NCI-H1694 treated with DMSO at 0.1 percent for 48 hours (cell line): ENCODE results near the gene MYRFL.
"Not testable (repeated sequence)": the region's sequence is repeated elsewhere in the genome, so short reads cannot be mapped to it uniquely, and the experiment has no call there.

ENCODE experiments used
- DNase-seq: peaks from one replicate; lab custom pipeline; 2025; lab: John Stamatoyannopoulos, UW

The MYRFL gene

GRCh38 chr12:69988481-69989321 is 163.7 kb downstream of the MYRFL start:
- DNase-seq = no peak

- DNase-seq = peak; percentile 95
Measured at GRCh38 chr12:69991690-69992288, 166.8 kb downstream of the MYRFL start.

- no peak for DNase-seq
Measured at GRCh38 chr12:69993433-69993832, 168.4 kb downstream of the MYRFL start.

GRCh38 chr12:69994086-69994485 is 169.1 kb downstream of the MYRFL start:
- not testable (repeated sequence) for DNase-seq

- no peak for DNase-seq
Measured at GRCh38 chr12:69994724-69995173, 169.7 kb downstream of the MYRFL start.

GRCh38 chr12:69996241-69996640 is 171.2 kb downstream of the MYRFL start:
- DNase-seq = no peak

GRCh38 chr12:69996722-69997121 is 171.7 kb downstream of the MYRFL start:
- DNase-seq = no peak

- no peak for DNase-seq
Measured at GRCh38 chr12:69998011-69998410, 173.0 kb downstream of the MYRFL start.

GRCh38 chr12:69998922-69999321 is 173.9 kb downstream of the MYRFL start:
- DNase-seq = no peak

GRCh38 chr12:69999561-69999960 is 174.5 kb downstream of the MYRFL start:
- no peak for DNase-seq

- no peak for DNase-seq
Measured at GRCh38 chr12:70002097-70002911, 177.3 kb downstream of the MYRFL start.

GRCh38 chr12:70002912-70003255 is 177.9 kb downstream of the MYRFL start:
- DNase-seq = no peak

GRCh38 chr12:70005864-70006618 is 181.0 kb downstream of the MYRFL start:
- DNase-seq = no peak

GRCh38 chr12:70006619-70006973 is 181.6 kb downstream of the MYRFL start:
- no peak for DNase-seq

- no peak for DNase-seq
Measured at GRCh38 chr12:70007687-70008086, 182.7 kb downstream of the MYRFL start.
